Stimulated activated naive CD4-positive, alpha-beta T cell (primary cell): Measurements from ENCODE around the gene CTSH.
"Not testable (repeated sequence)": the region's sequence is repeated elsewhere in the genome, so short reads cannot be mapped to it uniquely, and the experiment has no call there.

Source experiments
- DNase-seq, 6 experiments: peaks; one replicate each; lab custom pipeline; 2025; lab: John Stamatoyannopoulos, UW

Gene CTSH

DNA sequence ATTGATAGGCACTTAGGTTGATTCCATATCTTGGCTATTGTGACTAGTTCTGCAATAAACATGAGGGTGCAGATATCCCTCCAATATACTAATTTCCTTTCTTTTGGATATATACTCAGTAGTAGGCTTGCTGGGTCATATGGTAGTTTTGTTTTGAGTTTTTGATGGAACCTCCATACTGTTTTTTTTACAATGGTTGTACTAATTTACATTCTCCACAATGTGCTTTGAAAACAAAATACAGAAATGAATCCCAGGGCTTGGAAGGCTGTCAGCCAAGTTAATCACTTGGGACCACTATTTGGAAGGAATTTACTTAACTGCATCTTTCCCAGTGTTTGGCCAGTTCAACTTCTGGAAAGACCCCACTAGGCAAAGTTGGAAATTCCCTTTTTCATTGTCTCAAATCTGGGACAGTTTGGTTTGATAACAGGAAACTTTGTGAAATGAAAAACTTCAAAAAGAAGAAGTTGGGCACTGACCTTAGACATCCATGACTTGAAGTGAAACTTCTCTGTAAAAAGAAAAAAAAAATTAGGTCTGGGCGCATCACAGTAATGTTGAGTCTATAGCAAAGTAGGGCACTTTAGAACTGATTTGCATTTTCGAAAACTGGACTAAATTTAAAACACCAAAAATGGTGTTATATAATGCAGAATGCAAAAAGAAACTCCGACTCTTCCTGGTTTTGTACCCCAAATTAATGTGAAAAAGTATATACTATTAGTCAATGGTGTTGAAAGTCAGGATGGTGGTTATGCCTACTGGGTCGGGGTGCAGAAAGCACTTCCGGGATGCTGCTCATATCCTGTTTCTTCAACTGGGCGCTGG lies 6.0 kb downstream of the CTSH start:
- DNase-seq: no peak

DNA sequence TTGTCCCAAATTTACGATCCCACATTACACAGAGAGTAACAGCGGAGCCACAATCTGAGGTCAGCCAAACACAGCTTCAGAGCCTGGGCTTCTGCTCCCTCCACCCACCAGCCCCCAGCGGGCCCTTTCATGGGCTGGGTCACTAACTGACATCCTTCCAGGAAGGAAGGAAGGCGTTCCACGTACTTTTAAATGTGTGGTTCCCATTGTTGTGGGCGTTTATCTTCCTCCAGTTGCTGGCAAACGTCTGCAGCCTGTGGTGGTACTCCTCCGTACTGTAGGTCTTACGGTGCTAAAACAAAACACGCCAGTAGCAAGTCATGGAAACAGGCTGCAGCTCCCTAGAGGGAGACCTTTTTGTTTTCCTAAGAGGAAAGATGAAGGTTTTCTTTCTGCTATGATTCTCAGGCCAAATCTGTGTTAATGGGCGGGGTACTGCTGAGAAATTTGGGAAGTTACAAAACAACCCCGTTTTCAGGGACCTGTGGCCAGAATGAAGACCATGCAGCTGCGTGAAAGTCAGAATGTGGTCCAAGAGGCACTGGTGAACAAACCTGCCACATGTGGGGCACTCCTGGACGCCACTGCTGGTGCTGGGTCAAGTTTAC lies 7.6 kb downstream of the CTSH start:
- DNase-seq: no peak

DNA sequence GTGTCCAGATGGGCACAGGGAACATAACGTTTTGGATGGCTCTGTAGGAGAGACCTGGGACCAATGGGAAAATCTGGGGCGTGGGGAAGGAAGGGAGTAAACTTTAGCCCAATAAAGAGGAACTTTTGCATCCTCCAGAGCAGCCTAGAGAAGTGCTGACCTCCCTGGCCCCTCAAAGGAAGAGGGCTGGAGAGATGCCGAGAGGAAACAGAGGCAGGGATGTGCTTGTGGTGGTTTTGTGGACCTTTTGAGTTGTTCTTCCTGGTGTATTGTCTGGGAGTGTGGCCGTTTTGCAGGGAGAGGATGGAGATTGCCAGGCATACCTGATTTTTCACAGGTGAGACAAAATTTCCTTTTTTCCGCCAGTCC lies 10.2 kb downstream of the CTSH start:
- no peak for DNase-seq

DNA sequence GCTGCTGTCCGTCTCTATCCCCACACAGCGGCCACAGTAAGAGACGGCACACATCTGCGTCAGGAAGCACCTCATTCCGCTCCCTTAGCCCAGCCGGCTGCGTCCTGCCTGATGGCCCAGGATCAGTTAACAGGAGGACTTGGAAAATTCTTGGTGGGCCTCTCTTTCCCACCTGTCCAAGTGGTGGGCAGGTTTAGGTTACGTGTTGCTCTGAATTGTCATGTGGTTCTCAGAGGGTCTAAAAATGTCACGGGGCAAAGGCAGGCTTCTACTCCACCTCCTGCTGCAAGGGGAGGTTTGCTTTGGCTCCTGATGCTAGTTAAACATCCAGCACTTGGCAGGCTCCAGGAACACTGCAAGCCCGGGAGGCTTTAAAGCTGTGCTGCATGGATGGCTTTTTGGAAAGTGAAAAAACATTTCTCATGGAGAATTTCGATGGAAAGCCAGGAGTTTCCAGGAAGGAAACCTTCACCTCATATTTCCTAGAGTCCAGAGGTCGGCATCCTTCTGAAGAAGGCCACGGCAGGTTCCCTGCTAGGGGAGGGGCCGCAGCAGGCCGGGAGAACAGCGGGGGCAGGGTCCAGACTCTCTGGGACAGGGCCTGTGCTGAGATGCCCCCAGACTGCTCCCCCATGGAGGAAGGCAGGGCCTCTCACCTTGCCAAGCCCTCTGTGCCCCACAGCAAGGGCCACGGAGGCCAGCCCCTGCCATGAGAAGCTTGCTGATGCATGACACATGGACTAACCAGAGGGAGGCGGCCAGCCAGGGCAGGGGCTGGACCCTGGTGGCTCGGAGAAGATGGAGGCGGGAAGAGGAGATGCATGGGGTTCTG lies 10.8 kb downstream of the CTSH start:
- DNase-seq: no peak

DNA sequence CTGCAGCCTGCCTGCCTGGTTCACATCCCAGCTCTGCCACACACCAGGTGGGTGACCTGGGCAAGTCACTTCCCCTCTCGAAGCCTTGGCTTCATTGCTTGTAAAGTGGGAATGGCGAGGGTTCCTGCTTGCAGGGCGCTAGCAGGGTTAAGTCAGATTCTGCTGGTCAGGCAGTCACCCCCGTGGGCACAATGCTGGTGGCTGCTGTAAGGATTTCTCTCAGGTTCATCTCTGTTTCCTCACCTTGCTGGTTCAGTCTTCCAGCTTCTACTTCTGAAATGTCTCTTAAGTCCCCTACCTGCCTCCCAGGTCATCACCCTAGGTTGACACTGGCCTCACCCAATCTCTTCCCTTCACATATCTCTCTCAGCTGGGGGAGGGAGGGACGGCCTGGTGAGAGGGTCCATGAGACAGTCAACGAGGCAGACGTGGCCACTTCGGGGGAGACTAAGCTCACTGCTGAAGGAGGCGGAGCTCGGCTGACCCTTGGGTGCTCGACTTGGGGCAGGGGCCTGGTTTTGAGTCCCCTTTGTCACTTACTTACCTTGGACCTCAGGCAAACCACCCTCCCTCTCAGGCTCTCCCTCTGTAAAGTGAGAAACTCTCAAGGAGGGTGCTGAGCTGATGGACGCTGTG lies 11.5 kb downstream of the CTSH start:
- no peak for DNase-seq

DNA sequence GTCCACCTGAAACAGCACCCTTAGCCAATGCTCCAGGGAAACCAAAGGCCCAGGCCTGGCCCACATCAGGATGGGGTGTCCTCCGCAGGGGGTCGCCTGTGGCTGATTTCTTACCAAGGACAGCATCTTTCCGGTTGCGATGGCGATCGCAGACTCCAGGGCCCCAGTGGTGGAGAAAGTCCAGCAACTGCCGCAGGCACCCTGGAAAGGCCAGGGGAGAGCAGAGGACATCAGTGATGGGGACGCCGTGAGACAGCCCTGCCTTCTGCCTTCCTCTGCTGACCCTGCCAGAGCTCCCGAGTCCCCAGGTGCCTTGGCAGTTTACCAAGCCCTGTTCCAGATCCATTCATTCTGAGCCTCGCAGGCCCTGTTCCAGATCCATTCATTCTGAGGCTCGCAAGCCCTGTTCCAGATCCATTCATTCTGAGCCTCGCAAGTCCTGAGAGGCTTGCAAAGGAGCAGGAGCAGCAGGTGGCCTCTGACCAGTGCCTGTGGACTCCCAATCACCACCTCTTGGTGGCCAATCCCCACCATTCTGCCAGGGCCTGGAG lies 12.5 kb downstream of the CTSH start:
- DNase-seq: no peak

DNA sequence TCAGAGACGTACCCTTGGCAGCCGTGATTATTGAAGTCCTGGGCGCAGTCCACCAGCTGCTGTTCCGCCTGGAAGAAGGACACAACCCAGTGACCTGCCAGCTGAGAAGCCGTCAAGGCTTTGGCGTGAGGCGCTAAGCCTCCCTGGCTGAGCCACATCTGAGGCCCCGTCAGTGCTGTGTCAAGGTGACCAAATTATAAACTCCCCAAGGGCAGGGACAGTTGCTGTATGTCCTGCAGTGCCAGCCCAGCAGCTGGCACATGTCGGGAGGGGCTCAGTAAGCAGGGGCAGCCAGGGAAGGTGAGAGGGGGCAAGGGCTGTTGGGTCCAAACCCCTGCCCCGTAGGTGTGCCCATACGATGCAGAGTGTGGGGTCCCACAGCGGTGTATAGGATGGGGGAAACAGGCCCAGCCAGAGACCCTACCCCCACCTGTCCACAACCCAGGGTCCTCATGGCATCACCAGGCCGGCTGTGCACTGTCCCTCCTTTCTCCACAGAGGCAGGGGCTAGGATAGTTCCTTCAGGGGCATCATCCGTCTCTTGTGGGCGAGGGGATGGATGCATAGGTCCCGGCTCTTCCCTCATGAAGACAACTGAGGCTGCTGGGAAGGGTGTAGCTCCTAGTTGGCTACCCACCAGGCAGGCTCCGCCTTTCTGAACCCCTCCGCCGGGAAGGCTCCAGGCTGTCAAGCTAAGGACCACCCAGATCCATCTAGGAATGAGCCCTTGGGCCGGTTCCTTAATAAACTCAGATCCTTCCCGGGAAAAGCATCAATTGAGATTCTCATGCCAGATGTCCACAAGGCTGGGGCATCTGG lies 13.2 kb downstream of the CTSH start:
- DNase-seq: no peak

DNA sequence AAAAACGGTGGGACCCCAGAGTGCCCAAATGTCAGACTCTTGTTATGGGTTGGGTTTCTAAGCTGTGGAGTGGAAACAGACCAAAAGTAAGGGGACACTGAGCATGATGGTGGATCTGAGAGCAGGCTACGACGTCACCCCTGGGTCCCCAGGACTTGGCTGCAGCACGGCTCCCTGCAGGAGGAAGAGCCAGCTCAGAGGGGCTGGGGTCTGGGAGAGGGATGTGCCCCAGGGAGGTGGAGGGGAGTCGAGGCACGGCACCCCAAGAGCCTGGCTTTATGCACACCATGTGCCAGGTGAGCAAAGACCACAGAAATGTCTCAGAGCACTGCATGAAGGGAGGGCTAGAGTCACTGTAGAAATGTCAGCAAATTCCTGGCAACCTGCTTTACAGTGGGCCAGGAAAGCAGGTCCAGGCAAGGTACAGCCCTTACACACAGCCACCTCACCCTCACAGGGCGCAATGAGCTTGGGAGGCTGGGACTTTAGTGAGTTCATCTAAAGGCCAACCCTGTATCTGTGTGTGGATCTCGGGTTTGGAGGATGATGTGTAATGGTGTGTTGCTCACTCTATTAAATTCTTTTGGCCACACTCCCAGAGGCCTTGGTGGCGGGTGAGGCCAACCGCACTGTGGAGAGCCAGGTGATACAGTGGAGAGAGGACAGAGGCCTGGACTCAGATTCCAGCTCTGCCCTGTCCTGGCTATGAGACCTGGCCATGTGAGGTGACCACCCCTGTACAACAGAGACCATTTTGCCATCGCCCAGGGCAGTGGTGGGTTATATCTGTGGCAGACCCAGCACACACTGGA lies 14.1 kb downstream of the CTSH start:
- DNase-seq: no peak

DNA sequence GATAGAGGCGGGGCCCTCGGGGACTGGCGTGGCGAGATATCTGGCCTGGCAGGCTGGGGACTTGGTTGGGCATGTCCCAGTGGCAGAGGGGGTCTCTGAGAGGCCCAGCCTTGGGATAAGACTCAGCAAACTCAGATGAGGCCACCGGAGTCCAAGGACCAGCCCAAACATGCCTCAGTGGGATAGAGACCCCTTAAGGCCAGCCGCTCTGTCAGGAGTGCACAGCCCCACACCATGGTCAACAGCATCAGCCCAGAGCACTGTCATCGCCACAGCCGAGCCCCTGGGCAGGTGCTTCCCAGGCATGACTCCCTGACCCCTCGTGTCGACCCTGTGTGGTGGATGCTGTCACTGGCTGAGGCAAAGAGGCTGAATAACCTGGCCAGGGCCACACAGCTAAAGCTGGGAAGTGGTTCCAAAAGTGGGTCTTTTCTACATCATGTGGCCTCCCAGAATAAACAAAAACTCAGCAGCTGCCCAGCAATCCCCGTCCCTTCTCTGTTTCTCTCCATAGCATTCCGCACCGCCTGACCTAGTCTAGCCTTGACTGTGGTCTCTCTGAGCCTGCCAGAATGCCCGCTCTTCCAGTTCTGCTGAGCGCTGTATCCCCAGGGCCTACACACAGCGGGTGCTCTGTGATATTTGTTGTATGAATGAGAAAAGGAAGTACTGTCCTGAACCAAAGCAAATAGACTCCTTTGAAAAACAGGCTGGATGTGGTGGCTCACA lies 15.1 kb downstream of the CTSH start:
- DNase-seq: no peak

DNA sequence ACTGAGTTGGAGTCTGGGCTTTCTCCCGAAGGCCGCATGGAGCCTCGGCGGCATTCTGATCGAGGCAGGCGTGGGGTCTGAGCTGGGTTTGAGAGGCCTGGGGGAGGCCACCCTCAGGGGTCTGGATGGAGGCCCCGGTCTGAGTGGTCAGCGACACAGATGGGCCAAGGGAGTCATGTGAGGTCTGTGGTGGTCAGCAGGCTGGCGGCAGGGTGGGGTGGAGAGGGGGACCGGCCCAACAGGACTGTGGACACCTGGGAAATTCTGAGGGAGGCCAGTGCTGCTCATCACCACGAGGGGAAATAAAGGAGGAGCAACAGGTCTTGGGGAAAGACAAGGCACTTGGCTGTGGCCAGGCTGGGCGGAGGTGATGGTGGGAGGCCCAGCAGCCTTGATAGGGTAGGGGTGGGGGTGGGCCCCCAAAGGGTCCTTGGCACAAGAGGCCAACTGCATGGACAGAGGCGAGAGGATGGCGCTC lies 16.2 kb downstream of the CTSH start:
- no peak for DNase-seq

DNA sequence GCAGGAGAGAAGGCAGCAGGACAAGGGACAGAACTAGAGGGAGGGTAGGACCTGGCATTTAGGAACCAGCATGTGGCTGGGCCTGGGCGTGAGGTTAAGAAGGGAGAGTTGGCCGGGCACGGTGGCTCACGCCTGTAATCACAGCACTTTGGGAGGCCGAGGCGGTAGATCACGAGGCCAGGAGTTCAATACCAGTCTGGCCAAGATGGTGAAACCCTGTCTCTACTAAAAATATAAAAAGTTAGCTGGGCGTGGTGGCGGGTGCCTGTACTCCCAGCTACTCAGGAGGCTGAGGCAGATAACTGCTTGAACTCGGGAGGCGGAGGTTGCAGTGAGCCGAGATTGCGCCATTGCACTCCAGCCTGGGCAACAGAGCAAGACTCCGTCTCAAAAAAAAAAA lies 16.7 kb downstream of the CTSH start:
- not testable (repeated sequence) for DNase-seq

DNA sequence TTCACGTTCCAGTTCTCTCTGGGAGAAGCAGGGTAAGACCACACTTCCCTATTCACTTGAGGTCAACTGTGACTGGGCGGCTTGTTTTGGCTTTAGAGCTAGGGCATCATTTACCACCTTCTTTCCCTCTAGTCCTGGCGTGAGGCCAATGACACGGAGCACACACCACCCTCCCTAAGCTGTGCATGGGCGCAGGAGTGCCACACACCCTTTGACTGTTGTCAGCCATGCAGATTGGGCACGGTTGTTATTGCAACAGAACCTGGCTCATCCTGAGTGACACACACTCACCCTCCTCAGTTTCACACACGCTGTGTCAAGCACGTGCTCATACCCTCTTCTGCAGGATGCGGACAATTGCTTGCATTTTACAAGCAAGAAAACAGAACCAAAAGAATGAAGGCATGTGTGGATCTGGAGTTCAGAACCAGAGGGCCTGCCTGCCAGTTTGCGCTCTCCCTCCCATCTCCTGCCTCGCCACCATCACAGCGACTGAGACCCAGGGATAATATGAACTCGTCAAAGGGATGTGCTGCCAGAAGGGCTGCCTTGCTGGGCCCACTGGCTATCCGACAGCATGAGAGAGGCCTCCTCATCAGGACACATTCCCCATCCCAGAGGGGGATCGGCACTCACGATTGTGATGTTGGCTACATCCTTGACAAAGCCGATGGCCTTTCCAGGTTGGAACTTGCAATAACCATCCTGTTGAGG lies 17.6 kb downstream of the CTSH start:
- DNase-seq: no peak

DNA sequence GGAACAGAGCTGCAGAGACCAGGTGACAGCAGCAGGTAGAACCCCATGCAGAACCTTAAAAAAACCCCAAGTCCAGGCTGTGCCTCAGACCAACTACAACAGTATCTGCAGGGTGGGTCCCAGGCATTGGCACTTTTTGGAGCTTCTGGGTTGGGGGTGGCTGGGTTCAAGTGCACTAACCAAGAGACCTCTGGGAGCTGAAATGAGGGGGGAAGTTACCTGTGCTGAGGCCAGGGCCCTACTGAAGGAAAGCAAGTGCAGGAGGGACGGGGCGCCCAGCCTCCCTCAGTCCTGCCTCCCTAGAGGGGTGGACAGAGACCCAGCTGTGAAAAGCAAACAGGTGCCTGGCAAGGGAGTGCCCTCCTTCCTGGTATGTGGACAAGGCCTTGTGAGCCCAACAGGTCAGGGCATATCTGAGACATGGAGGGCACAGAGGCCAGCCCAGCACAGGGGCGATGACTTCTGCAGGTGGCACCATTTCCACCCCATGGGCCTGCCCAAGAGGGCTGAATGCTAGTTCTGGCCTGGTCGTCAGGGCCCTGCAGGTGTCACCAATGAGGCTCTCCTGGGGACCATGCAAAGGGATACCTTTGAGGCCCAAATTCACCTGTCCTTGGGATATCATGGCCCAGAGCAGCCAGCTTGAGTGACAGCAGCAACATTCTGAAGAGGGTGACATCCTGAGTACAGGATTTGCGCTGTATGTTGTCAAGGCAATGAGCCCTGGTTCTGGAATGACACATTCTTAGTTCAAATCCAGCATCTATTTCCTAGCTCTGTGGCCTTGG lies 18.7 kb downstream of the CTSH start:
- no peak for DNase-seq

DNA sequence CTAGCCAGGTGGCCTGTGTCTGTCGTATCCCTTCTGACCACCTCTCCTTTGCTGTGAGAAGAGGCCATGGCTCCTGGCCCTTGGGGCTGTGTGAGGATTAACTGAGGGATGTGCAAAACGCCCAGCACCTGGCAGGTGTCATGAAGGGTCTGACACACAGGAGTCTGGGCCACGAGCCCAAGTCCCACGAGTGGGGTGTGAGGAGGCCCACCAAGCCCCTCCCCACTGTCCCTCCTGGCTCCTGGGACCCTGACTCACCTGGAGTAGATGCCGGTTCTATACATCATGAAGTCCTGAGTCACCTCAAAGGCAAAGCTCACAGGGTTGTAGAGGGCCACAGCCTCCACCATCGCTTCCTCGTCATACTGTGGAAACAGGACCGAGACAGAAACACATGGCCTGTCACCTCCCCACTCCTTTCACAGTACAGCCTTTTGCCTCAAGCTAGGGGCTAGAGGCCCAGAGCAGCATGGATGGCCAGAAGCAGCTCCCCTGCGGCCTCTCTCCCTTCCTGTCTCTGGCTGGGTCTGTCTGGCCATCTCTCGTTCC lies 19.7 kb downstream of the CTSH start:
- no peak for DNase-seq

DNA sequence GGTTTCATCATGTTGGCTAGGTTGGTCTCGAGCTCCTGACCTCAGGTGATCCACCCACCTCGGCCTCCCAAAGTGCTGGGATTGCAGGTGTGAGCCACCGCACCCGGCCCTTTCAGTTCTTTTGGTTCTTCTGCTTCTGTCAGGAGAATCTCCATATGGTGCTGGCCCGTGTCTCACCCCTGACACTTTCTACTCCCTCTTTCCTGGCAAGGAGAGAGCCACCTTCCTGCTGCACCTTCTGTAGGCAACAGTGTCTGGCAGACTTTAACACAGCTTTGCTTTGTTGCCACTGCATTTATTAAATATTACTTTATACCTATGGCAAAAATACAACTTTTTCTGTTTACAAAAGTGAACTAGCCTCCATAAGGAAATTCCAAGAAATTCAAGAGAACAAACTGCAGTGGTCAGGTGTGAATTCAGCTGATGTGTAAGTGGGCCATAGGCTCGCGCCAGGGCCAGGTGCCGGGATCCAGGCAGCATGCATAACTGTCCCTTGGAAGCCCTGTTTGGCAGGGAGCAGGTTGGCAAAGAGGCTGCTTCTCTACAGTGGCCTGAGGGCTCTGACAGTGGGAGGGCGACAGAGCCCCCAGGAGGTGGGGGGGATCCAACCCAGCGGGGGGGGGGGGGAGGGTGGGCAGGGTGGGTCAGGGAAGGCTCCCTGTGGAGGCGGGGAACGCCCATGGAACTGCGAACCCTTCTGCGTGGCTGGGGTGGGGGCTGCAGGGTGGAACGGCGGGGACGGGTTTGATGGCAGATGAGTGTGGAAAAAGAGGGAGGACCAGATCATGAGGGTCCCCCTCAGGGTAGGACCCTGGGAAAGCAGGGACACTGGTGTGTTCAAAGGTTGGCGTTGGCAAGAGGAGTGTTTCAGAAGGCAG lies 21.1 kb downstream of the CTSH start:
- DNase-seq: no peak

DNA sequence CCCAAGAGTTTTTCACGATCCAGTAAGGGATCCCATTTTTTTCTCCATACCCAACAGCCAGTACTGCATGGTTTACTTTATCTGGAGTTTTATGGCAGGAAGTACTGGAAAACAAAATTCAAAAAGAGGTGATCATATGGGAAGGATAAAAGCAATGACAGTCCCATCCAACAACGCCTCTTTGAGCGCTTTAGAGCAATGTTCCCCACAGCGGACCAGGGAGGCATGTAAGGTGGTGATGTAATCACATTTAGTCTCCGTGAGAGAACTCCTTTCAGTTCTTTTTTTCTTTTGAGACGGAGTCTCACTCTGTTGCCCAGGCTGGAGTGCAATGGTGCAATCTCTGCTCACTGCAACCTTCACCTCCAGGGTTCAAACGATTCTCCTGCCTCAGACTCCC lies 21.8 kb downstream of the CTSH start:
- DNase-seq: no peak

DNA sequence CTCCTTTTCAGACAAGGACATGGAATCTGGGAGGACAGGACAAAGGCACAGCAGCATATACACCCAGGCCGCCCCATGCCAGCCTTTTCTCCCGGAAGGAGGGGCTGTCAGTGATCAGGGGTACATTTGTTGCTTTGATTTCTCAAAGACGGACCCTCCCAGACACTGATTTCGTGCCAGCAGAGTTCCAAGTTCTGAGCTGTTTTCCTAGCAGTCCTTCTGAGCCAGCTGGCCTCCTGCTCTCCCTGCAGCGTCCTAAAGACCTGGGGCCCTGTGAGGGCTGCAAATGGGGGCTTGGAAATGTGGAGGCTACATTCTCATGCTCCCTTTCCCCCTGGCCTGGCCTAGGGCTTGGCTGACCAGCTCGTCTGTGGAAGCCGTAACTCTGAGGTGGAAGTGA lies 22.3 kb downstream of the CTSH start:
- no peak for DNase-seq
